ENCODE measurements around the gene NOXO1.

GRCh38 chr16:1933097-1933661 is 48.1 kb downstream of the NOXO1 start:
- TF ChIP-seq POLR2A (IDR thresholded peaks at IDR 0.05; ENCODE audit: low read length) (no peak), GATA1 (IDR thresholded peaks at IDR 0.05; ENCODE audit: low read depth, low read length) (no peak)
